Uterine smooth muscle cell (primary cell): Measurements from ENCODE around the gene LLPH. TPM values are rescaled to one million over a fixed set of nuclear protein-coding genes. Genes with fewer than 3 reads are reported as not detected.

Experiments used
- total RNA-seq: library from RNA; depleted of rRNA; stranded (reverse); fragments of >200 nt; gene quantifications from 2 replicates; pipeline ENCODE4 v1.2.3, GENCODE V29; 2014

Gene LLPH
- 4.3 and 5.7 TPM in 2 replicates for total RNA-seq

GRCh38 chr12:66130267-66131066 is at the start of gene LLPH:
LLPH (minus strand) TSS chr12:66130750; CDS start chr12:66129106, 1,644 bp downstream.

GRCh38 chr12:66169221-66170170 is 38.9 kb upstream of the LLPH start, which contains the start of gene TMBIM4:
TMBIM4 (minus strand) TSS chr12:66169996; CDS start chr12:66169951, 45 bp downstream.

Other genes with a start within 250 kb of the LLPH start
- 94.6 and 115 TPM in 2 replicates for gene TMBIM4, start 39.2 kb upstream of the LLPH start, total RNA-seq
- gene IRAK3, start 58.5 kb upstream of the LLPH start, total RNA-seq = 2.0 and 2.4 TPM in 2 replicates
- gene HELB, start 171.7 kb upstream of the LLPH start, total RNA-seq = 4.6 and 4.9 TPM in 2 replicates